Measurements from ENCODE around the gene SFXN2.

SFXN2 gene

GRCh38 chr10:102775201-102775934 is 60.9 kb downstream of the SFXN2 start:
- no peak for DNase-seq (ENCODE audit: low read depth in 1 of 2, low spot score in 1 of 2)

- no peak for DNase-seq (ENCODE audit: low read depth in 1 of 2, low spot score in 1 of 2)
These were observed 61.7 kb downstream of the SFXN2 start for GRCh38 chr10:102775935-102776669.

DNA sequence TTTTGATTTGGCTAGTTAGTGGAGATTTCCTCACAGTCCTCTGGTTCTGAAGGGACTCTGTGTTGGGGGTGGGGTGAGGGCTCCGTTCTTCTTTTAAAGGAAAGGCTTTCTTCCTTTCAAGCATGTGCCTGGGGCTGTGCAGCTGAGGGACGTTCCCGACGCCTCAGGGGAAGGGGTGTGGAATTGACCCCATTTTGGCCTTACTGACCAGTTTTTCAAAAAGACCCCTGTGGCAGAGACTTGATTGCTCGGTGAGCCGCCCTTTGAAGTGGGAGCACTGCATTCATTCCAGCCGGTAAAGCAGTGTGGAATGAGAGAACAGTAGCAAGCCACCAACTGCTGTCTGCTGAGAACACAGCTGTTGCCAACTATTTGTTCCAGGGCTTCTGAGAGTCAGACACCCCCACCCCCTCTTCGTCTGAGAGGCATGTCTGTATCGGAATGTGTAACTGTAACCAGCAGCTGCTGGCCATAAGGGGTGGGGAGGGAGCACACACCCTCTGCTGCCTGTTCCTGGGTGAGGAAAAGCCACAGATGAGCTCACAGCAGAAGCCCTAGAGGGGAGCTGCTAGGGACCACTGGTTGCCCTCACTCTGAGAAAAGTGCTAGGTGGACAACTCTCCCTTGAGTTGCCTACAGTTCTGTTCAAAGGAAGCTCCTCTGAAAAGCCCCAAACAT is 62.5 kb downstream of the SFXN2 start:
- DNase-seq (ENCODE audit: low read depth in 1 of 2, low spot score in 1 of 2), result no peak

- no peak for DNase-seq (ENCODE audit: low read depth in 1 of 2, low spot score in 1 of 2)
These were observed 63.4 kb downstream of the SFXN2 start for GRCh38 chr10:102777711-102778453.

DNA sequence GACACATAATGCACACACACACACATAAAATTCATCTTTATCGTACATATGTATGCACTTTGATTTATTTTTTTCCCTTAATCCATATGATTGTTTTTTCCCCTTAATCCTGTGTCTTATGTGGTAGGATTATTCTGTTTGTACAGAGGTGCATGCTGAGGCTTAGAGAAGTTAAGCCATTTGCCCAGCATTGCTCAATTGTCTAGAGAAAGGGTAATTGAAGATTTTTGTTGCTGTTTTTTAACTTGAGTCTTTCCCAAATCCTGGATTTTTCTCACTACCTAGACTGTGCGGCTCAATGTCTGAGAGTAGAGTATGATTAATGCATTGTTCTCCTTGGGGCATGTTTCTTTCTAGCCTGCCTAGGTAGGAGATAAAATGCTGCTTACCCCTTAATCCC is 64.3 kb downstream of the SFXN2 start:
- DNase-seq (ENCODE audit: low read depth in 1 of 2, low spot score in 1 of 2), result no peak

- no peak for DNase-seq (ENCODE audit: low read depth in 1 of 2, low spot score in 1 of 2)
These were observed 65.5 kb downstream of the SFXN2 start for GRCh38 chr10:102779680-102780526.

GRCh38 chr10:102780527-102780808 is 66.0 kb downstream of the SFXN2 start:
- no peak for DNase-seq (ENCODE audit: low read depth in 1 of 2, low spot score in 1 of 2)

DNA sequence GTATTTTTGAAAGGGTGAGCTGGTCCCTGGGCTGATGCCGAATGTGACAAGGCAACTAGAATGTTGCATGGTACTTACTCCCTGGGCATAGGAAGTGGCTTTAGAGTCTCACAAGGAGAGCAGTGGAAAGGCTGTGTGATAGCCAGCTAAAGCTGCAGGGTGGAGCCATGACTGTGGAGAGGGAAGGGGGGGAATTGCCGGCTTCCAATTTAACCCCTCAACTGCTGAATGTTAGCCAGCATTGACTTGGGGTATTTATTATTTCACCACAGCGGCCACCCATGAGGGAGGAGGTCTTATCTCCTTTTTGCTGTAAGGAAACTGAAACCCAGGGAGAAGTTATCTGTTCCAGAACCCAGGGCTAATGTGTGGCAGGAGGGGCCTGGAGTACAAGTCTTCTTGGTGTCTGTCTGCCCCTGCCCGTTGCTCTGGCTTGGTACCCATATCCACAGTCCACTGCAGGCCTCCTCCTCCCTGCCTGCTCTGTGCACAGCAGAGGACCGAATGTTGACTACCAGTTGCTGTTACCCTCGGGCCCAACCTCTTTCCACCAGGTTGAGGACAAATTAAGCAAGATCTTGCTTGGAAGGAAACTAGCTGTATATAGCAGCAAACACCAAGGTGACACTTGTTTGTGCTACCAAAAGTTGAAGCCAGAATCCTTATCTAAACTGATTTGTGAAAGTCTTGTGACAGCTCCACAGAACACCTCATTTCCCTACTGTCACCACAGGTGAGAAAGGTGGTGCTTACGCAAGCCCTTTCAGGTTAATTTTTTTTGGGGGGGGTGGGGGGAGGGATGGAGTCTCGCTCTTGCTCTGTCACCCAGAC is 66.9 kb downstream of the SFXN2 start:
- DNase-seq (ENCODE audit: low read depth in 1 of 2, low spot score in 1 of 2), result no peak

DNA sequence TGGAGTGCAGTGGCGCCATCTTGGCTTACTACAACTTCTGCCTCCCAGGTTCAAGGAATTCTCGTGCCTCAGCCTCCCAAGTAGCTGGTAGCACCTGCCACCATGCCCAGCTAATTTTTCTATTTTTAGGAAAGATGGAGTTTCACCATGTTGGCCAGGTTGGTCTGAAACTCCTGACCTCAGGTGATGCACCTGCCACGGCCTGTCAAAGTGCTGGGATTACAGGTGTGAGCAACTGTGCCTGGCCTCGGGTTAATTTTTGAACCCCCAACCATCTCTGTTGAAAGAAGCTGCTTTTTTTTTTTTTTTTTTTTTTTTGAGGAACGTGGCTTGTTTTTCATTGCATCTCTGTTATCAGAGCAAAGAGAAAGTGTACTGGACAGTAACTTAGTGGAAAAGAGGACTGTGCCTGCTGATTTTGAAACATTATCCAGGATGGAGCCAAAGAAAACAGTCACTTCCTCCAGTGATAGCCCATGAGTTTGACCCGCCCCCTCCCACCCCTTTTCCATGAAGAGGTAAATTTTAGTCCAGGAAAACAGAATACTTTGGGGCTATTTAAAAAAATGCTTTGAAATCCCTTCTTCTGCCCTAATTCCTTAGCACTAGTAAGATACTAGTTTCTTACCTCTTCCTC is 67.6 kb downstream of the SFXN2 start:
- no peak for DNase-seq (ENCODE audit: low read depth in 1 of 2, low spot score in 1 of 2)

DNA sequence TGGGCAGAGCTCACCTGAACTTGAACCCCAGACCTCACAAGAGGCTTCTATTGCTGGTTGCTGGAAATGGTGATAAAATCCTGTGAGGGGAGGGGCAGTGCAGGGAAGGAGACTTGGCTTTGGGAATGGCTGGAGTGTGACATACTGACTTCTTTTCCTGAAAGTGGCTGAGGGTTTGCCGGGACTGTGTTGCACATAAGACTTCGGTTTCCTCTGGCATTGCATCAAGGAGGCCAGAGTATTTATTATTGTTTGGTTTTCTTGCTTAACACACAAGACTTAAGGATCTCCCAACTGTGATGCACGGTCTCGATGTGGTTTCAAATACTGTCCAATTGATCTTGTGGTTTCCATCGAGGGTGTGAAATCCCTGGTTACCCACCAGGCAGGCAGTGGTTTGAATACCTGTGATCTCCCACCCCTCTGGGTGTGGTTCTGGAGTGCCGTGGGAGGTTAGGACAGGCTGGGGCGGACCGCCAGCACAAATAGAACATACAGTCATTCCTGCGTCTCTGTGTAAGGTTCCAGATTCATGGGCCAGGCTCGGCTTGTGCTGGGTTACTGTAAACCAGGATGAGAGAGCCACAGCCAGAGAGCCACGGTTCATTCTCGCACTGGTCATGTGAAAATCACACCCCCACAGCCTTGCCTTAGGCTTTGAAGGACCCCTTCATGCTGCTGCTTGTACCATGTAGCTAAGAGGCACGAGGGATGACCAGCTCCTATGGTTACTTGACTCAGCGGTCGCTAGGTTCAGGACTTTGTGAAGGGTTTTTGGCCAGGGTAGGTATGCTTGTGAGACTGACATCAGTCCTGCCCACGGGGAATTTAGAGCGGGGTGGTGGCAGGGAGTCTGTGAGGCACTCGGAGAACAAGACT is 68.5 kb downstream of the SFXN2 start:
- no peak for DNase-seq (ENCODE audit: low read depth in 1 of 2, low spot score in 1 of 2)

- no peak for DNase-seq (ENCODE audit: low read depth in 1 of 2, low spot score in 1 of 2)
These were observed 69.1 kb downstream of the SFXN2 start for GRCh38 chr10:102783568-102783967.

GRCh38 chr10:102785818-102786217 is 71.4 kb downstream of the SFXN2 start:
- no peak for DNase-seq (ENCODE audit: low read depth in 1 of 2, low spot score in 1 of 2)

DNA sequence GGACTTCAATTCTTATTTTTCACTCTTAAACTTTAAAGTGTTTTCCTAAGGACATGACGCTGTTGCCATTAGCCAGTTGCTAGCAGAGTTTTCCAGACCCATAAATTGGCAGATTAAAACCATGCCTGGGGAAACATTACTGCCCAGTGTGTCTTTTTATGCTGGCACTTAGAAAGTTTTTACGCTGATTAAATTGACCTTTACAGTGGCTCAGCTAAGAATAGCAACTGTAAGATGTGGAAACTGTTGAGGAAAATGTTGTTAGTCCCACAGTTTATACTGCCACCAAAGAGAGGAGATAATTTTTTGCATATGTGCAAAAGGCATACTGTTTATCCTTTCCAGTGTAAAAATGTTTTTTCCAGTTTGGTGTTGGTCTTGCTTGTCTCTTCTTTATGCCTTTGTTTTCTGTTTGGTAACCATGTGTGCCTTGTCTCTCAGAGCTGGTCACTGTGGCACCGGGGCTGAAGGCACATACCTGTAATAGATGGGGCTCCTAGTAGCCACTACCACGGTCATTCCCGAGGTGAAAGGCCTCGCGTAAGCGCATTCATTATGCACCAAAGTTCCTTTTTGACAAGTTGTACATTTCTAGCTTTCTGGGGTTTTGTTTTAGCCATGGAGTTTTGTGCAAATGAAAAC is 77.4 kb downstream of the SFXN2 start:
- no peak for DNase-seq (ENCODE audit: low read depth in 1 of 2, low spot score in 1 of 2)
